ENCODE measurements around the gene CCNL1.

The CCNL1 gene

DNA sequence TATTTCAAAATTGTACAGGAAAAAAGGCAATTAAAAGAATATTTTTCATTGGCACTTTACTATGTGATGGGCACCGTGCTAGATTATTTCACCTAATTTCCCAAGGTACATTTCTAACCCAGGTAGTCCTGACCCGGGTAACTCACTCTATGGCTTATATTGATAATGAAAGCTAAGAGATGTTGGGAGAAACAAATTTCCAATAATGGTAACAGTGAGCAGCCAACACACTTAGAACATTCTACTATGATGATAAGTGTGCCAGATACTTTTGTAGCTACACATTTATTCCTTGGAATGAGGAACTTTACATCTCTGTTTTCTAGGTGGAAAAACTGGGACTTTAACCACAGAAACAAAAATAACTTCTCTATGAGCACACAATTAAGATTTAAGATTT, 7.5 kb downstream of the CCNL1 start:
- TF ChIP-seq, protein P1, sequence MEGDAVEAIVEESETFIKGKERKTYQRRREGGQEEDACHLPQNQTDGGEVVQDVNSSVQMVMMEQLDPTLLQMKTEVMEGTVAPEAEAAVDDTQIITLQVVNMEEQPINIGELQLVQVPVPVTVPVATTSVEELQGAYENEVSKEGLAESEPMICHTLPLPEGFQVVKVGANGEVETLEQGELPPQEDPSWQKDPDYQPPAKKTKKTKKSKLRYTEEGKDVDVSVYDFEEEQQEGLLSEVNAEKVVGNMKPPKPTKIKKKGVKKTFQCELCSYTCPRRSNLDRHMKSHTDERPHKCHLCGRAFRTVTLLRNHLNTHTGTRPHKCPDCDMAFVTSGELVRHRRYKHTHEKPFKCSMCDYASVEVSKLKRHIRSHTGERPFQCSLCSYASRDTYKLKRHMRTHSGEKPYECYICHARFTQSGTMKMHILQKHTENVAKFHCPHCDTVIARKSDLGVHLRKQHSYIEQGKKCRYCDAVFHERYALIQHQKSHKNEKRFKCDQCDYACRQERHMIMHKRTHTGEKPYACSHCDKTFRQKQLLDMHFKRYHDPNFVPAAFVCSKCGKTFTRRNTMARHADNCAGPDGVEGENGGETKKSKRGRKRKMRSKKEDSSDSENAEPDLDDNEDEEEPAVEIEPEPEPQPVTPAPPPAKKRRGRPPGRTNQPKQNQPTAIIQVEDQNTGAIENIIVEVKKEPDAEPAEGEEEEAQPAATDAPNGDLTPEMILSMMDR (IDR thresholded peaks at IDR 0.05; ENCODE audit: poor library complexity, severe bottlenecking): no peak

DNA sequence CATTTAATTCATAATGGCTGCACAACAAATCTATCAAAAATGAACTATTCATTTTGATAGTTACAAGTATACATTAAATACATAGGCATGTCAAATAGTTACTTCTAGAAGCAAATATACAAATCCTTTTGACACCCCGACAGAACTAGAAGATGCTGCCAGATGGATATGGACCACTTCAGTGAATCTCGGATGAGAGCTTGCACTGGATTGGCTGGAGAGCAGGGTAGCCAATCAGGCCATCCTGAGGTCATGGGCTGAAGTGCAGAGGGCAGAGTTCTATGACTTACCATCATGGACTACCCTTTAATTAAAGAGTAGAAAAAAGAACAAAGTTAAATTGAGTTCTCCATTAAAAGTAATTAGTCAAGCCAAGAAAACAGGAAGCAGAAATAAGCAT, 8.3 kb downstream of the CCNL1 start:
- H3K36me3 ChIP-seq (ENCODE audit: low read depth): peaks cover 100% of the 10 kb centered on the region
- TF ChIP-seq, protein P1 (IDR thresholded peaks at IDR 0.05; ENCODE audit: poor library complexity, severe bottlenecking): no peak
- DNase-seq (ENCODE audit: low spot score) (no peak), ATAC-seq (ENCODE audit: low read depth) (no peak)
- H3K4me1 ChIP-seq (ENCODE audit: insufficient read depth, poor library complexity, severe bottlenecking): peaks cover 19% of the 10 kb centered on the region
- no peaks in the 10 kb centered on the region for H3K27me3 ChIP-seq (ENCODE audit: insufficient read depth, poor library complexity, severe bottlenecking)
- no peaks in the 10 kb centered on the region for H3K9me3 ChIP-seq (ENCODE audit: severe bottlenecking)
- no peak overlapping the region for H3K27ac ChIP-seq (ENCODE audit: poor library complexity, severe bottlenecking)
- H3K4me3 ChIP-seq (ENCODE audit: severe bottlenecking): no peak overlapping the region

More for the DNA sequence above, 7.5 kb downstream of the CCNL1 start:
- Histone ChIP-seq H3K36me3 (ENCODE audit: low read depth) (peaks cover 100% of the 10 kb centered on the region), H3K4me3 (ENCODE audit: severe bottlenecking) (no peak overlapping the region), H3K9me3 (ENCODE audit: severe bottlenecking) (no peaks in the 10 kb centered on the region), H3K27ac (ENCODE audit: poor library complexity, severe bottlenecking) (no peak overlapping the region), H3K4me1 (ENCODE audit: insufficient read depth, poor library complexity, severe bottlenecking) (peaks cover 27% of the 10 kb centered on the region), H3K27me3 (ENCODE audit: insufficient read depth, poor library complexity, severe bottlenecking) (no peaks in the 10 kb centered on the region)
- DNase-seq (ENCODE audit: low spot score): no peak
- ATAC-seq (ENCODE audit: low read depth): no peak

DNA sequence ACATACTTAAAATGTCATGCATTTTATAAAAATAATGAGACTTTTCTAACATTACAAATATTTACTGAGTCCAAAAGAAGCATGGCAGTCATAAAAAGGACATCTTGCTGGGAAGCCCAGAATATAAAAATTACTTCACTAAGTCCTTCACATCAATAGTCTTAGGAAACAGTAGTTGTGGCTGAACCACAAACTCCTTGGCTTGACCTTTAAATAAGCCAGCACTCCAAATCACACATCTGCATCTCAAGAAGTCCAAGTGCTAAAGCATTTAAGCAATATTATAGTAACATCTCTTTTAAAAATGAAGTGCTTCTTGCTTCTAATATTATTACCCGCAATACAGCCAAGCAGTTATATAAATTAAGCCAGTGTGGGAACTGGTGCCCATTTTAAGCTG, 8.8 kb downstream of the CCNL1 start:
- H3K36me3 ChIP-seq (ENCODE audit: low read depth): peaks cover 100% of the 10 kb centered on the region
- H3K4me1 ChIP-seq (ENCODE audit: insufficient read depth, poor library complexity, severe bottlenecking): peaks cover 14% of the 10 kb centered on the region
- TF ChIP-seq, protein P1 (IDR thresholded peaks at IDR 0.05; ENCODE audit: poor library complexity, severe bottlenecking): no peak
- H3K4me3 ChIP-seq (ENCODE audit: severe bottlenecking): no peak overlapping the region
- ATAC-seq (ENCODE audit: low read depth) (no peak), DNase-seq (ENCODE audit: low spot score) (no peak)
- H3K27me3 ChIP-seq (ENCODE audit: insufficient read depth, poor library complexity, severe bottlenecking): no peaks in the 10 kb centered on the region
- H3K27ac ChIP-seq (ENCODE audit: poor library complexity, severe bottlenecking): no peak overlapping the region
- H3K9me3 ChIP-seq (ENCODE audit: severe bottlenecking): no peaks in the 10 kb centered on the region

DNA sequence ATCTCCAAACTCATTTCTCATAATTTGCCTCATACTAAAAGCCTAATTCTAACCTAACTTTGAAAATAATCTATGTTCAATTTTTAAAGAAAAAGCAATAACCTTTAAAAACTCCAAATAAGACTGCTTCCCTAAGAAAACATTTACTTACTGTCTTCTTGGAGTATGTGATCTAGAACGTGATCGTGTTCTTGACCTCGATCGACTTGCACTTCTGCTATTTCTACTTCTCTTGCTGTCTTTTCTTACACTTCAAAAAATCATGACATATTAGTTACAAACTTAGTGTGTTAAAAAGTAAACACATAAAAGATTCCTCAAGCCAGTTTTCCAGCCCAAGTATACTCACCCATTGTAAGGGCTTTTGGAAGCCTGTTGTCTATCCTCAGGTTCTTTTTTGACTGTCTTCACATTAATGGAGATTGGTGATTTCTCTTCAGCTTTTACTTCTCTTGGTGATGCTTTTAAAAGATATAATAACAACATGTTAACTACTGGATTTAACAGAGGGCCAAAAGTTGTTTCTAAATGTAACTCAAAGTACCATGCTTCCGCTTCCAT, 10.7 kb downstream of the CCNL1 start:
- DNase-seq (ENCODE audit: low spot score) (no peak), ATAC-seq (ENCODE audit: low read depth) (no peak)
- no peaks in the 10 kb centered on the region for H3K27me3 ChIP-seq (ENCODE audit: insufficient read depth, poor library complexity, severe bottlenecking)
- H3K4me1 ChIP-seq (ENCODE audit: insufficient read depth, poor library complexity, severe bottlenecking): no peaks in the 10 kb centered on the region
- no peak overlapping the region for H3K4me3 ChIP-seq (ENCODE audit: severe bottlenecking)
- H3K36me3 ChIP-seq (ENCODE audit: low read depth): peaks cover 94% of the 10 kb centered on the region
- TF ChIP-seq, protein P1 (IDR thresholded peaks at IDR 0.05; ENCODE audit: poor library complexity, severe bottlenecking): no peak
- no peak overlapping the region for H3K27ac ChIP-seq (ENCODE audit: poor library complexity, severe bottlenecking)
- H3K9me3 ChIP-seq (ENCODE audit: severe bottlenecking): no peaks in the 10 kb centered on the region

DNA sequence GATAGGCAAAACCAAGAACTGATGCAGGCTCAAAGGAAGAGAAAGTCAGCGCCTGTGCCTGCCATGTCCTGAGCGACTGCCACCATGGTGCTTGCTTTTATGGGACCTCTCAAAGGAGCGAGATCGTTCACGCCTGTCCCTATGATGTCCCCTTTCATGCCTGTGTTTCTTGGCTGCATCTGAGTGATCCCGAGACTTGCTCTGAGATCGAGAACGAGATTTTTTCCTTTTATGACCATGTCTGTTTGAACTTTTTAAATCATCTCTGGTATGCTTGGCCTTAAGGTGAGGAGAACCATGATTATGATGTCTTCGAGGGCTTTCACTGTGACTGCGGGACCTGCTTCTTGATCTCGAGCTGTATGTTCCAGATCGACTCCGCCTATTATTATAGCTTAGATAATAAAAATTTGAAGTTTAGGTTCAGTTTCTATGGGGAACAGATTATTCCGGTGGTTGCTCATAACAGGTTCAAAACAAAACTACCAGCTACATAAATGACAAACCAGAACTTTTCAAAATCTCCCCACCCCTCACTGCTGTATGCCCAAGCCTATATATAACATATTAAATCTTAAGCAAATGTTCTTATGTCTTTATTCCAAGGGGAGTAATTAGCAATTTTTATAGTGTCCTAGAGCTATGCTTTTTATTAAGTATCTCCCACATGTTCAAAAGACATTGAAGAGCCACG, 11.6 kb downstream of the CCNL1 start:
- Histone ChIP-seq H3K27ac (ENCODE audit: poor library complexity, severe bottlenecking) (no peak overlapping the region), H3K27me3 (ENCODE audit: insufficient read depth, poor library complexity, severe bottlenecking) (no peaks in the 10 kb centered on the region), H3K36me3 (ENCODE audit: low read depth) (peaks cover 92% of the 10 kb centered on the region), H3K4me1 (ENCODE audit: insufficient read depth, poor library complexity, severe bottlenecking) (no peaks in the 10 kb centered on the region), H3K9me3 (ENCODE audit: severe bottlenecking) (no peaks in the 10 kb centered on the region), H3K4me3 (ENCODE audit: severe bottlenecking) (no peak overlapping the region)
- TF ChIP-seq, protein P1 (IDR thresholded peaks at IDR 0.05; ENCODE audit: poor library complexity, severe bottlenecking): no peak
- ATAC-seq (ENCODE audit: low read depth) (no peak), DNase-seq (ENCODE audit: low spot score) (no peak)
